GM12875 (cell line): ENCODE data around the gene TMBIM1.
A peak's percentile ranks its signal among the peaks of the same experiment; 100 is the strongest.

Experiments used
- H3K4me3 ChIP-seq: one replicate; pipeline ENCODE4 v1.5.1; 2011; ENCODE audit warnings: low read depth, low read length, control low read depth
- TF ChIP-seq, protein P1 (sequence below): IDR thresholded peaks from 2 replicates; pipeline ENCODE4 v1.5.1; 2011; ENCODE audit warnings: low read depth, mild to moderate bottlenecking, control low read depth, inconsistent platforms, low read length, moderate library complexity, borderline replicate concordance; ENCODE audit not compliant: insufficient read depth

The TMBIM1 gene

DNA sequence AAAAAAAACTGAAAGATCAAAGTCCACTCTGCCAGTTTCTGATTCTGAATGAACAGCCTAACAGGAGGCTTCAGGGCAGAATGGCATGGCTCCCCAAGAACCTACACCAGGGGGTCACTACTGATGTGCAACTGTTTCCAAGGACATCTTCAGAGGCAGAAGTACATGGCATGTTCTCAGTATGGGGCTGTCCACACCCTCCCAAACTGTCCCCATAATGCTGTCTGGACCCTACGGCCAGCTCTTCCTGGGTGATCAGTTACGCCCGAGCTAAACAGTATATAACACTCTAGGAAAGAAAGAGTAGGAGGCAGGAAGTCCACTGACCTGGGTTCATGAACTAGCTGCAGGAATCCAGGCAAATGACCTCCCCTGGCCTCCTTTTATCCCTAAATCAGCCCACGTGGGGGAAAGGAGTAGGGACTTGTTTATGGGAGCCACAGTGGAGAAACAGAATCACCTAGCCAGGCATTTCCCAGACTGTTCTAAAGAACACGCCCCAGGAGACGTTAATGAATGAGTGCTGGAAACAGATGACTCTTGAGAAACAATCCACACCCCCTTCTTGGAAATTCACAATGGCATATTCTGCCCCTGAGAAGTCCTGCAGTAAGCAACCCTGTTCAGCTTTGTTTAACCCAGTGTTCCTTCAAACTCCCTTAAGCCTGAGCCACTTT lies 2.5 kb downstream of the TMBIM1 start:
- TF ChIP-seq, protein P1, sequence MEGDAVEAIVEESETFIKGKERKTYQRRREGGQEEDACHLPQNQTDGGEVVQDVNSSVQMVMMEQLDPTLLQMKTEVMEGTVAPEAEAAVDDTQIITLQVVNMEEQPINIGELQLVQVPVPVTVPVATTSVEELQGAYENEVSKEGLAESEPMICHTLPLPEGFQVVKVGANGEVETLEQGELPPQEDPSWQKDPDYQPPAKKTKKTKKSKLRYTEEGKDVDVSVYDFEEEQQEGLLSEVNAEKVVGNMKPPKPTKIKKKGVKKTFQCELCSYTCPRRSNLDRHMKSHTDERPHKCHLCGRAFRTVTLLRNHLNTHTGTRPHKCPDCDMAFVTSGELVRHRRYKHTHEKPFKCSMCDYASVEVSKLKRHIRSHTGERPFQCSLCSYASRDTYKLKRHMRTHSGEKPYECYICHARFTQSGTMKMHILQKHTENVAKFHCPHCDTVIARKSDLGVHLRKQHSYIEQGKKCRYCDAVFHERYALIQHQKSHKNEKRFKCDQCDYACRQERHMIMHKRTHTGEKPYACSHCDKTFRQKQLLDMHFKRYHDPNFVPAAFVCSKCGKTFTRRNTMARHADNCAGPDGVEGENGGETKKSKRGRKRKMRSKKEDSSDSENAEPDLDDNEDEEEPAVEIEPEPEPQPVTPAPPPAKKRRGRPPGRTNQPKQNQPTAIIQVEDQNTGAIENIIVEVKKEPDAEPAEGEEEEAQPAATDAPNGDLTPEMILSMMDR: no peak
- H3K4me3 ChIP-seq: no peak overlapping the region

GRCh38 chr2:218286570-218287459 lies 5.5 kb downstream of the TMBIM1 start:
- TF ChIP-seq, protein P1: no peak
- H3K4me3 ChIP-seq: peak overlapping the region; percentile 6

- TF ChIP-seq, protein P1: no peak
- no peak overlapping the region for H3K4me3 ChIP-seq
Measured at GRCh38 chr2:218285604-218286003, 6.7 kb downstream of the TMBIM1 start.

- no peak overlapping the region for H3K4me3 ChIP-seq
- TF ChIP-seq, protein P1: no peak
Measured at GRCh38 chr2:218284106-218284811, 8.0 kb downstream of the TMBIM1 start.

GRCh38 chr2:218282173-218282991 lies 9.9 kb downstream of the TMBIM1 start:
- TF ChIP-seq, protein P1: no peak

GRCh38 chr2:218281449-218281848 lies 10.9 kb downstream of the TMBIM1 start:
- TF ChIP-seq, protein P1: no peak

More at GRCh38 chr2:218282173-218282991, 9.9 kb downstream of the TMBIM1 start:
- no peak overlapping the region for H3K4me3 ChIP-seq

More at GRCh38 chr2:218281449-218281848, 10.9 kb downstream of the TMBIM1 start:
- no peak overlapping the region for H3K4me3 ChIP-seq
